Progenitor cell of endocrine pancreas (in vitro differentiated cells): Measurements from ENCODE around the gene ASB4. TPM values are rescaled to one million over a fixed set of nuclear protein-coding genes. Genes with fewer than 3 reads are reported as not detected.

Experiments
- DNase-seq: peaks from one replicate; pipeline ENCODE4 v3.0.0; 2021; ENCODE audit warnings: low spot score; ENCODE audit not compliant: unreplicated experiment
- H3K27ac Mint-ChIP-seq: 2 replicates; pipeline ENCODE4 v1.8.0; 2021; ENCODE audit warnings: mild to moderate bottlenecking, moderate library complexity, mixed read lengths
- H3K27me3 Mint-ChIP-seq: 2 replicates; pipeline ENCODE4 v1.8.0; 2021; ENCODE audit warnings: mixed read lengths
- H3K36me3 Mint-ChIP-seq: 2 replicates; pipeline ENCODE4 v1.8.0; 2022; ENCODE audit warnings: mixed read lengths; ENCODE audit not compliant: insufficient read depth
- H3K4me1 Mint-ChIP-seq: 2 replicates; pipeline ENCODE4 v1.8.0; 2021; ENCODE audit warnings: low read depth, mixed read lengths
- H3K4me3 Mint-ChIP-seq: 2 replicates; pipeline ENCODE4 v1.8.0; 2021; ENCODE audit warnings: low read depth, mild to moderate bottlenecking, moderate library complexity, mixed read lengths
- H3K9me3 Mint-ChIP-seq: 2 replicates; pipeline ENCODE4 v1.8.0; 2021; ENCODE audit warnings: low read depth, mixed read lengths
- CTCF ChIP-seq: fragments of 200-600 bp; sonication (generic); IDR thresholded peaks from one replicate; pipeline ENCODE4 v1.5.0; 2021; ENCODE audit warnings: antibody characterized with exemption, mild to moderate bottlenecking; ENCODE audit not compliant: unreplicated experiment
- total RNA-seq: library from RNA; stranded (reverse); gene quantifications from 2 replicates; pipeline ENCODE4 v1.2.1, GENCODE V29; 2021

Gene ASB4
- total RNA-seq, 1 donor from 2014 or later = not detected

DNA sequence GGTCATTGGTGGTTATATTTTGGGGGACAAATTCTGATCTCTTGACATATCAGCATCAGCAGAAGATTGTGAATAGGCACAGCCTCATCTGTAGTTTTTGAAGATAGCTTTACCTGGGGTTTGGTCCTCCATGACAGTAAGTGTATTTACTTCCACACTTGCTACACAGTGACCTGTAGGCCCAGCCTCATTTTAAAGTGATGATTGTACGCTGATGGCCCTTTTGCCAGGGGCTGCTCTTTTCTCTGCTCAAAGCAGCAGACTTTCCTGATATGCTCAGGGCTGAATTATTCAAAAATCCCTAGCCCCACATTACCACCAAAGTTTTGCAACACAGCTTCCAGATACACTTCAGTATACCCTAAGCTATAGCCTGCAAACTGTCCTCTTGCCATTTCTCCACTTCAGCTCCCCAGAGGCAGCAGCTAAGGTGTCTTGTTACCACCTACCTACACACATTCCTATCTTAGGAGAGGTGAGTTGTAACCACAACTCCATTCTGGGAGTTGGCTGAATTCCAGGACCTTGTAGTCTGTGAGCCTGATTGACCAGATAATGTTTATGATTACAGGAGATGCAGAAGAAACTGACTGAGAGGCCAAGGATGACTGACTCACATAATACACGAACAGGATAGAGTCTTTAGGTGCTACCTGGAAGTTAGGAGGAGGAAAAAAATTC is 6.0 kb downstream of the ASB4 start:
- no peak for DNase-seq
- no peaks in the 10 kb centered on the region for H3K27me3 Mint-ChIP-seq
- no peaks in the 10 kb centered on the region for H3K9me3 Mint-ChIP-seq
- H3K27ac Mint-ChIP-seq = no peak overlapping the region
- no peak overlapping the region for H3K4me3 Mint-ChIP-seq
- H3K36me3 Mint-ChIP-seq = no peaks in the 10 kb centered on the region
- TF ChIP-seq CTCF = no peak
- H3K4me1 Mint-ChIP-seq = peaks cover 30% of the 10 kb centered on the region

DNA sequence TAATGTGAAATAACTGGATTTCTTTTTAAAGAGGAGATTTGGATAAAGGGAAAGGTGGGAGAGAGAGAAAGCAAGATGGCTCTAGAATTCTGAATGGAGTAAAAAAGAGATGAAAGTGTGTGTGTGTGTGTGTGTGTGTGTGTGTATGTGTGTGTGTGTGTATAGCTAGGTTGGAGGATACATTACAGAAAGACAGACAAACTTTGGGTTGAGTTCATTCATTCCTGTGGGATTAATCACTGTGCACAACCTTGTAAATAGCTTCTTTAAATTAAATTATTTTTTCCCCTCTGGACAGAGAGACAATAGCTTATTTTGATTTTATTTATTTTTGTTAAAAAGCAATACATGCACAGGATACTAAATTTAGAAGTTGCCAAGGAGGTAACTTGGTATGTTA is 7.5 kb downstream of the ASB4 start:
- peaks cover 30% of the 10 kb centered on the region for H3K4me1 Mint-ChIP-seq
- no peaks in the 10 kb centered on the region for H3K9me3 Mint-ChIP-seq
- H3K36me3 Mint-ChIP-seq = no peaks in the 10 kb centered on the region
- H3K27ac Mint-ChIP-seq = no peak overlapping the region
- no peak for TF ChIP-seq CTCF
- no peak overlapping the region for H3K4me3 Mint-ChIP-seq
- no peaks in the 10 kb centered on the region for H3K27me3 Mint-ChIP-seq
- no peak for DNase-seq

DNA sequence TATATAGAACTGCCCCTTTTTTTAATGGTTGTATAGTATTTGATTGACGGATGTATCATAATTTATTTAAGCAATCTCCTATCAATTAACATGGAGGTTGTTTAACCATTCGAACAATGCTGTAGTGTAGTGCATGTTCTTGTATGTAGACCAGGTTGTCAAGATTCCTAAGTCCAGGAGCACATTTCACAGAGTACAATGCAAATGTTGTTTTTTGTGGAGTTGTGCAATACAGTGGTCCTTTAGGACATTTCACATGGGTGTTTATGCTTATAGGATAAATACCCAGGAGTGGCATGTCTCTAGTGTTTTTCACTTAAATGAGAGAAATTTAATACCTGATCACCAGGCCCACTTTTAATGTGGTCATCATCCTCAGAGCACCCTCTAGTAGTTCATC is 8.1 kb downstream of the ASB4 start:
- Mint-ChIP-seq H3K4me3 (no peak overlapping the region), H3K4me1 (peaks cover 27% of the 10 kb centered on the region), H3K36me3 (no peaks in the 10 kb centered on the region), H3K27ac (no peak overlapping the region), H3K27me3 (no peaks in the 10 kb centered on the region), H3K9me3 (no peaks in the 10 kb centered on the region)
- no peak for DNase-seq
- TF ChIP-seq CTCF = no peak

GRCh38 chr7:95501261-95501832 is 15.6 kb downstream of the ASB4 start:
- TF ChIP-seq CTCF = no peak
- Mint-ChIP-seq H3K4me1 (no peaks in the 10 kb centered on the region), H3K4me3 (no peak overlapping the region), H3K36me3 (no peaks in the 10 kb centered on the region), H3K27ac (no peak overlapping the region), H3K9me3 (no peaks in the 10 kb centered on the region), H3K27me3 (no peaks in the 10 kb centered on the region)
- DNase-seq = no peak

DNA sequence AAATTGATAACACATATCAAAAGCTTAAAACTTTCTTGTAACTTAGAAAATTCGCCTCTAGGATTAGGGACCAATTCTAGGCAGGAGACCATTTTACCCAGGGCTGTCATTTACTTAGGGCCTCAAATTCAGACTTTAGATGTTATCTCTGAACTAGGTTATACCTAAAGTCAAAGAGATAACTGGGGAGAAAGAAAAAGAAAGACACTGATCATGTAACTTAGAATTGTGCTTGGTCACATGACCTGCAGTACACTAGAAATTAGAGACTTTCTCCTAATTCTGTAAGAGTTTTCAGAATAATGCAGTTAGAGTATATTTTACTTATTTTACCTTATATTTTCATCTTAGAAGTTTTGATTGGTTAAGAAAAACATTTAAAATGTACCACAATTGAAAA is 16.7 kb downstream of the ASB4 start:
- DNase-seq = no peak
- no peak for TF ChIP-seq CTCF
- Mint-ChIP-seq H3K36me3 (no peaks in the 10 kb centered on the region), H3K27me3 (no peaks in the 10 kb centered on the region), H3K9me3 (no peaks in the 10 kb centered on the region), H3K4me1 (no peaks in the 10 kb centered on the region), H3K4me3 (no peak overlapping the region), H3K27ac (no peak overlapping the region)
